Measurements from ENCODE around the gene ELOVL5.

DNA sequence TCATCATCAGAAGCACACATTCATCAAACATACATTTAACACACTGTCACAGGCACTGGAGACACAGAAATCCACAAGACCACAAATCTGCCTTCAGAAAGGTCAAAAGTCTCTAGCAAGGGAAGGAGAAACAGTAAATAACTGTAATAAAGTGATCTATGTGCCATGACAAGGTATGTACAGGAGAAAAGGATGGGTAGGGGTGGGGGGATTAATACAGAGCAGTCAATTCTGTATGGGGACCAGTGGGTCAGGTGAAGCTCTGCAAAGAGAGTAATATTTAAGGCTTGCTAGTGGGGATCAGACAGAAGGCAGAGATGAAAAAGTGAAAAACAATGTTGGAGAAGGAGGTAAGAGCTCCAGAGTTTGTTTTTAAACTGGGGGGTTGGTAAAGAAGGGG lies 32.6 kb downstream of the ELOVL5 start:
- TF ChIP-seq, protein P1, sequence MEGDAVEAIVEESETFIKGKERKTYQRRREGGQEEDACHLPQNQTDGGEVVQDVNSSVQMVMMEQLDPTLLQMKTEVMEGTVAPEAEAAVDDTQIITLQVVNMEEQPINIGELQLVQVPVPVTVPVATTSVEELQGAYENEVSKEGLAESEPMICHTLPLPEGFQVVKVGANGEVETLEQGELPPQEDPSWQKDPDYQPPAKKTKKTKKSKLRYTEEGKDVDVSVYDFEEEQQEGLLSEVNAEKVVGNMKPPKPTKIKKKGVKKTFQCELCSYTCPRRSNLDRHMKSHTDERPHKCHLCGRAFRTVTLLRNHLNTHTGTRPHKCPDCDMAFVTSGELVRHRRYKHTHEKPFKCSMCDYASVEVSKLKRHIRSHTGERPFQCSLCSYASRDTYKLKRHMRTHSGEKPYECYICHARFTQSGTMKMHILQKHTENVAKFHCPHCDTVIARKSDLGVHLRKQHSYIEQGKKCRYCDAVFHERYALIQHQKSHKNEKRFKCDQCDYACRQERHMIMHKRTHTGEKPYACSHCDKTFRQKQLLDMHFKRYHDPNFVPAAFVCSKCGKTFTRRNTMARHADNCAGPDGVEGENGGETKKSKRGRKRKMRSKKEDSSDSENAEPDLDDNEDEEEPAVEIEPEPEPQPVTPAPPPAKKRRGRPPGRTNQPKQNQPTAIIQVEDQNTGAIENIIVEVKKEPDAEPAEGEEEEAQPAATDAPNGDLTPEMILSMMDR (IDR thresholded peaks at IDR 0.05; ENCODE audit: insufficient read depth, low read length): no peak
- TF ChIP-seq POLR2AphosphoS5 (IDR thresholded peaks at IDR 0.05; ENCODE audit: low read depth): no peak
- TF ChIP-seq, protein P2, sequence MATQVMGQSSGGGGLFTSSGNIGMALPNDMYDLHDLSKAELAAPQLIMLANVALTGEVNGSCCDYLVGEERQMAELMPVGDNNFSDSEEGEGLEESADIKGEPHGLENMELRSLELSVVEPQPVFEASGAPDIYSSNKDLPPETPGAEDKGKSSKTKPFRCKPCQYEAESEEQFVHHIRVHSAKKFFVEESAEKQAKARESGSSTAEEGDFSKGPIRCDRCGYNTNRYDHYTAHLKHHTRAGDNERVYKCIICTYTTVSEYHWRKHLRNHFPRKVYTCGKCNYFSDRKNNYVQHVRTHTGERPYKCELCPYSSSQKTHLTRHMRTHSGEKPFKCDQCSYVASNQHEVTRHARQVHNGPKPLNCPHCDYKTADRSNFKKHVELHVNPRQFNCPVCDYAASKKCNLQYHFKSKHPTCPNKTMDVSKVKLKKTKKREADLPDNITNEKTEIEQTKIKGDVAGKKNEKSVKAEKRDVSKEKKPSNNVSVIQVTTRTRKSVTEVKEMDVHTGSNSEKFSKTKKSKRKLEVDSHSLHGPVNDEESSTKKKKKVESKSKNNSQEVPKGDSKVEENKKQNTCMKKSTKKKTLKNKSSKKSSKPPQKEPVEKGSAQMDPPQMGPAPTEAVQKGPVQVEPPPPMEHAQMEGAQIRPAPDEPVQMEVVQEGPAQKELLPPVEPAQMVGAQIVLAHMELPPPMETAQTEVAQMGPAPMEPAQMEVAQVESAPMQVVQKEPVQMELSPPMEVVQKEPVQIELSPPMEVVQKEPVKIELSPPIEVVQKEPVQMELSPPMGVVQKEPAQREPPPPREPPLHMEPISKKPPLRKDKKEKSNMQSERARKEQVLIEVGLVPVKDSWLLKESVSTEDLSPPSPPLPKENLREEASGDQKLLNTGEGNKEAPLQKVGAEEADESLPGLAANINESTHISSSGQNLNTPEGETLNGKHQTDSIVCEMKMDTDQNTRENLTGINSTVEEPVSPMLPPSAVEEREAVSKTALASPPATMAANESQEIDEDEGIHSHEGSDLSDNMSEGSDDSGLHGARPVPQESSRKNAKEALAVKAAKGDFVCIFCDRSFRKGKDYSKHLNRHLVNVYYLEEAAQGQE (IDR thresholded peaks at IDR 0.05; ENCODE audit: insufficient replicate concordance, low read depth): no peak
